Measurements from ENCODE around the gene MAP3K2. TPM values are rescaled to one million over a fixed set of nuclear protein-coding genes. Genes with fewer than 3 reads are reported as not detected.

MAP3K2 gene
- total RNA-seq, 1 experiment from 2014 or later, result 38.7 TPM

- Histone ChIP-seq H3K9me3 (no peaks in the 10 kb centered on the region), H3K27me3 (replicated peaks; ENCODE audit: control insufficient read depth, insufficient read depth, low read length) (no peaks in the 10 kb centered on the region), H3K36me3 (ENCODE audit: control insufficient read depth, insufficient read depth, low read length) (no peaks in the 10 kb centered on the region; the same call in 1 of the 2 replicates), H3K4me3 (ENCODE audit: low read depth, low read length) (no peak overlapping the region), H3K4me1 (peaks cover 16% of the 10 kb centered on the region; the same call in 1 of the 2 replicates)
- no peak for TF ChIP-seq CTCF (IDR thresholded peaks at IDR 0.05; ENCODE audit: insufficient read depth in 1 of 2, low read depth in 1 of 2, low read length in 1 of 2, severe bottlenecking in 1 of 2, unreplicated experiment in 1 of 2)
- no peak overlapping the region for H3K27ac Mint-ChIP-seq (ENCODE audit: unreplicated experiment)
- H3K9me3 Mint-ChIP-seq (ENCODE audit: unreplicated experiment), result no peaks in the 10 kb centered on the region
- no peaks in the 10 kb centered on the region for H3K36me3 Mint-ChIP-seq (ENCODE audit: insufficient read depth, unreplicated experiment)
- H3K27me3 Mint-ChIP-seq (ENCODE audit: insufficient read depth, unreplicated experiment), result no peaks in the 10 kb centered on the region
- no peak overlapping the region for H3K4me3 Mint-ChIP-seq (ENCODE audit: unreplicated experiment)
- ChIA-PET POLR2A (interaction anchor here (0.5 kb wide), 1 partner anchor 316 kb away, joined by 3 read pairs; no protein-coding TSS in a partner anchor), CTCF (no interaction called here)
- no peak for DNase-seq
- BruUV-seq (replicated peaks), result no TSS peak
- intact Hi-C loops (cut with micrococcal nuclease; ENCODE audit: unreplicated experiment), result loop anchor here (5.0 kb wide), 1 partner anchor 33 kb away; the partner anchor contains the start of gene MAP3K2
- H3K4me1 Mint-ChIP-seq (ENCODE audit: low read depth, unreplicated experiment), result peaks cover 16% of the 10 kb centered on the region
Observed at GRCh38 chr2:127420039-127420864, 32.5 kb upstream of the MAP3K2 start.

GRCh38 chr2:127419448-127420038 lies 31.8 kb upstream of the MAP3K2 start:
- Histone ChIP-seq H3K9me3 (no peaks in the 10 kb centered on the region), H3K4me1 (peaks cover 16% of the 10 kb centered on the region; the same call in 1 of the 2 replicates), H3K4me3 (ENCODE audit: low read depth, low read length) (no peak overlapping the region), H3K27me3 (replicated peaks; ENCODE audit: control insufficient read depth, insufficient read depth, low read length) (no peaks in the 10 kb centered on the region), H3K36me3 (ENCODE audit: control insufficient read depth, insufficient read depth, low read length) (no peaks in the 10 kb centered on the region; the same call in 1 of the 2 replicates)
- no peak overlapping the region for H3K27ac Mint-ChIP-seq (ENCODE audit: unreplicated experiment)
- no peaks in the 10 kb centered on the region for H3K27me3 Mint-ChIP-seq (ENCODE audit: insufficient read depth, unreplicated experiment)
- ChIA-PET CTCF (no interaction called here), POLR2A (interaction anchor here (0.5 kb wide), 1 partner anchor 315 kb away, joined by 3 read pairs; no protein-coding TSS in a partner anchor)
- H3K4me1 Mint-ChIP-seq (ENCODE audit: low read depth, unreplicated experiment), result peaks cover 16% of the 10 kb centered on the region
- intact Hi-C loops (cut with micrococcal nuclease; ENCODE audit: unreplicated experiment), result loop anchor here (5.0 kb wide), 1 partner anchor 32 kb away; the partner anchor contains the start of gene MAP3K2
- no peak for TF ChIP-seq CTCF (IDR thresholded peaks at IDR 0.05; ENCODE audit: insufficient read depth in 1 of 2, low read depth in 1 of 2, low read length in 1 of 2, severe bottlenecking in 1 of 2, unreplicated experiment in 1 of 2)
- no peak overlapping the region for H3K4me3 Mint-ChIP-seq (ENCODE audit: unreplicated experiment)
- no peaks in the 10 kb centered on the region for H3K9me3 Mint-ChIP-seq (ENCODE audit: unreplicated experiment)
- BruUV-seq (replicated peaks), result no TSS peak
- no peaks in the 10 kb centered on the region for H3K36me3 Mint-ChIP-seq (ENCODE audit: insufficient read depth, unreplicated experiment)
- no peak for DNase-seq

- H3K36me3 Mint-ChIP-seq (ENCODE audit: insufficient read depth, unreplicated experiment), result no peaks in the 10 kb centered on the region
- H3K9me3 Mint-ChIP-seq (ENCODE audit: unreplicated experiment), result no peaks in the 10 kb centered on the region
- CTCF ChIA-PET, result no interaction called here
- no peak overlapping the region for H3K27ac Mint-ChIP-seq (ENCODE audit: unreplicated experiment)
- intact Hi-C loops (cut with micrococcal nuclease; ENCODE audit: unreplicated experiment), result no loop called here
- Histone ChIP-seq H3K4me1 (peaks cover 17% of the 10 kb centered on the region), H3K9me3 (no peaks in the 10 kb centered on the region), H3K36me3 (ENCODE audit: control insufficient read depth, insufficient read depth, low read length) (no peaks in the 10 kb centered on the region; the same call in 1 of the 2 replicates), H3K27me3 (replicated peaks; ENCODE audit: control insufficient read depth, insufficient read depth, low read length) (no peaks in the 10 kb centered on the region), H3K4me3 (ENCODE audit: low read depth, low read length) (no peak overlapping the region)
- peaks cover 16% of the 10 kb centered on the region for H3K4me1 Mint-ChIP-seq (ENCODE audit: low read depth, unreplicated experiment)
- no peaks in the 10 kb centered on the region for H3K27me3 Mint-ChIP-seq (ENCODE audit: insufficient read depth, unreplicated experiment)
- no peak overlapping the region for H3K4me3 Mint-ChIP-seq (ENCODE audit: unreplicated experiment)
- POLR2A ChIA-PET, result no interaction called here
- BruUV-seq (replicated peaks), result no TSS peak
- DNase-seq, result no peak
- TF ChIP-seq CTCF (IDR thresholded peaks at IDR 0.05; ENCODE audit: insufficient read depth in 1 of 2, low read depth in 1 of 2, low read length in 1 of 2, severe bottlenecking in 1 of 2, unreplicated experiment in 1 of 2), result no peak
Observed at GRCh38 chr2:127419112-127419430, 31.3 kb upstream of the MAP3K2 start.

Measured in Caco-2 (cell line).